Smooth muscle cell (in vitro differentiated cells): ENCODE results near the gene KATNB1. TPM values are rescaled to one million over a fixed set of nuclear protein-coding genes. Genes with fewer than 3 reads are reported as not detected.
"Not testable (repeated sequence)": the region's sequence is repeated elsewhere in the genome, so short reads cannot be mapped to it uniquely, and the experiment has no call there.

Experiments
- DNase-seq: peaks from one replicate; lab custom pipeline; 2025; ENCODE audit not compliant: unreplicated experiment; lab: John Stamatoyannopoulos, UW
- H2AFZ ChIP-seq: fragments of 200-600 bp; sonication (generic); 2 replicates; pipeline ENCODE4 v1.6.0; 2016; ENCODE audit warnings: antibody characterized with exemption, low read depth, mild to moderate bottlenecking
- H3F3A ChIP-seq: fragments of 200-600 bp; sonication (generic); 2 replicates; pipeline ENCODE4 v1.6.0; 2017; ENCODE audit warnings: antibody characterized with exemption, low read depth
- H3K27ac ChIP-seq: fragments of 200-600 bp; sonication (generic); 2 replicates; pipeline ENCODE4 v1.5.1; 2016; ENCODE audit warnings: low read depth, mild to moderate bottlenecking
- H3K27me3 ChIP-seq: fragments of 200-600 bp; sonication (generic); 2 replicates; pipeline ENCODE4 v1.6.1; 2016; ENCODE audit warnings: low read depth, mild to moderate bottlenecking
- H3K36me3 ChIP-seq: fragments of 200-600 bp; sonication (generic); 2 replicates; pipeline ENCODE4 v1.5.1; 2016; ENCODE audit warnings: low read depth
- H3K4me1 ChIP-seq: fragments of 200-600 bp; sonication (generic); 2 replicates; pipeline ENCODE4 v1.5.1; 2016; ENCODE audit warnings: low read depth
- H3K4me2 ChIP-seq: fragments of 200-600 bp; sonication (generic); 2 replicates; pipeline ENCODE4 v1.6.0; 2016; ENCODE audit warnings: mild to moderate bottlenecking
- H3K4me3 ChIP-seq: fragments of 200-600 bp; sonication (generic); 2 replicates; pipeline ENCODE4 v1.5.1; 2016; ENCODE audit warnings: mild to moderate bottlenecking
- H3K79me2 ChIP-seq: fragments of 200-600 bp; sonication (generic); 2 replicates; pipeline ENCODE4 v1.6.0; 2016; ENCODE audit warnings: low read depth, mild to moderate bottlenecking
- H3K9ac ChIP-seq: fragments of 200-600 bp; sonication (generic); 2 replicates; pipeline ENCODE4 v1.6.0; 2016; ENCODE audit warnings: low read depth
- H3K9me3 ChIP-seq: fragments of 200-600 bp; sonication (generic); replicated peaks from 2 replicates; pipeline ENCODE4 v1.5.1; 2016; ENCODE audit warnings: low read depth
- H4K20me1 ChIP-seq: fragments of 200-600 bp; sonication (generic); 2 replicates; pipeline ENCODE4 v1.6.0; 2016; ENCODE audit warnings: low read depth
- WGBS: methylation state at CpG from one replicate; pipeline ENCODE4 v1.1.7; 2016; ENCODE audit warnings: low lambda C conversion rate; 5-methylcytosine and 5-hydroxymethylcytosine counted together
- polyA plus RNA-seq: library from polyadenylated mRNA; unstranded; fragments of >200 nt; fragmentation: Nextera tagmentation; extraction: Ambion mirVana; gene quantifications from 2 replicates; pipeline ENCODE4 v1.2.1, GENCODE V29; 2016
- total RNA-seq: library from RNA; depleted of rRNA; stranded (reverse); fragments of >200 nt; gene quantifications from 2 replicates; pipeline ENCODE4 v1.2.3, GENCODE V29; 2014
- TF ChIP-seq, protein P1 (sequence below): fragments of 200-600 bp; sonication (generic); IDR thresholded peaks from 2 replicates; pipeline ENCODE4 v1.5.1; 2017; ENCODE audit warnings: borderline replicate concordance, mild to moderate bottlenecking, antibody characterized with exemption; ENCODE audit not compliant: insufficient read depth, poor library complexity, severe bottlenecking

Gene KATNB1
- total and polyA plus RNA-seq, 2 experiments from 2014 or later = 11.9 to 23.6 TPM

DNA sequence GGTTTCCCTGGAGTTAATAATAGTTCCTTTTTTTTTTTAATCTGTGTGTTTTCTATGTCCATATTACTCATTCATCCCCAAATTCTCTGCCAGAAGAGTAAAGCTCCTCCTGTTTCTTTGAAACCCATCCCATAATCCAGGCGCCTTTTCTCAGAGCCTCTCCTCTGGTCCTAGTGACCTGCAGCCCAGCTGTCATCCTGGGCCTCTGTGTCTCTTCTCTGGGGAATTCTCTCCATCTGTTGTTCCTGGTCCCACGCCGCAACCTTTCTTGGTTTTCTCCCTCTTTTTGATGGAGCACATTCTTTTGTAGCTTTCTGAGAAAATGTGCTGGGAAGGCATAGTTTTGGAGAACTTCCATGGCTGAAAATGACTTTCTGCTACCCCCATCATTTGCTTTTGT, 10.2 kb downstream of the KATNB1 start:
- H3K79me2 ChIP-seq = no peaks in the 10 kb centered on the region
- DNase-seq = no peak
- H3K27me3 ChIP-seq = no peaks in the 10 kb centered on the region
- 97% methylated on average over 3 of the region's 3 CpGs for WGBS
- H2AFZ ChIP-seq = no peak overlapping the region
- peaks cover 3% of the 10 kb centered on the region for H3K36me3 ChIP-seq
- H4K20me1 ChIP-seq = no peaks in the 10 kb centered on the region
- no peaks in the 10 kb centered on the region for H3K9me3 ChIP-seq
- no peak overlapping the region for H3K4me3 ChIP-seq
- H3K27ac ChIP-seq = no peak overlapping the region
- TF ChIP-seq, protein P1, sequence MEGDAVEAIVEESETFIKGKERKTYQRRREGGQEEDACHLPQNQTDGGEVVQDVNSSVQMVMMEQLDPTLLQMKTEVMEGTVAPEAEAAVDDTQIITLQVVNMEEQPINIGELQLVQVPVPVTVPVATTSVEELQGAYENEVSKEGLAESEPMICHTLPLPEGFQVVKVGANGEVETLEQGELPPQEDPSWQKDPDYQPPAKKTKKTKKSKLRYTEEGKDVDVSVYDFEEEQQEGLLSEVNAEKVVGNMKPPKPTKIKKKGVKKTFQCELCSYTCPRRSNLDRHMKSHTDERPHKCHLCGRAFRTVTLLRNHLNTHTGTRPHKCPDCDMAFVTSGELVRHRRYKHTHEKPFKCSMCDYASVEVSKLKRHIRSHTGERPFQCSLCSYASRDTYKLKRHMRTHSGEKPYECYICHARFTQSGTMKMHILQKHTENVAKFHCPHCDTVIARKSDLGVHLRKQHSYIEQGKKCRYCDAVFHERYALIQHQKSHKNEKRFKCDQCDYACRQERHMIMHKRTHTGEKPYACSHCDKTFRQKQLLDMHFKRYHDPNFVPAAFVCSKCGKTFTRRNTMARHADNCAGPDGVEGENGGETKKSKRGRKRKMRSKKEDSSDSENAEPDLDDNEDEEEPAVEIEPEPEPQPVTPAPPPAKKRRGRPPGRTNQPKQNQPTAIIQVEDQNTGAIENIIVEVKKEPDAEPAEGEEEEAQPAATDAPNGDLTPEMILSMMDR = no peak
- no peaks in the 10 kb centered on the region for H3K4me1 ChIP-seq
- H3K4me2 ChIP-seq = no peak overlapping the region
- H3F3A ChIP-seq = no peaks in the 10 kb centered on the region
- no peak overlapping the region for H3K9ac ChIP-seq

DNA sequence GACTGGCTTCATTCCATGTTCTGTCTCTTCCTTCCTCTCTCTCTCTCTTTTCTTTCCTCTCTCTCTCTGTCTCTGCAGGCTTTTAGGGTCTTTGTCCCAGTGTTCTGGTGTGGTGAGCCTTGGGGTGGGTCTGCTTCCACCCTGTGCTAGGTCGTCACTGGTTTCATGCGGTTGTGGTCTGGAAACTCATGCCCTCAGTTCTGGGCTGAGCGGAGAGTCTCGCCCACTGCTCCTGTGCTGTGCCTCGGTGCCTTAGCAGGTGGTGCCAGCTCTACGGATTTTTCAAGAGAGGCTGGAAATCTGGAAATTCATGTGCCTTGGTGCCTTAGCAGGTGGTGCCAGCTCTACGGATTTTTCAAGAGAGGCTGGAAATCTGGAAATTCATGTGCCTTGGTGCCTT, 10.7 kb downstream of the KATNB1 start:
- H3K36me3 ChIP-seq, H3K9me3 ChIP-seq, H3F3A ChIP-seq, H3K27ac ChIP-seq, H3K27me3 ChIP-seq, DNase-seq, H3K4me3 ChIP-seq, H3K79me2 ChIP-seq, H2AFZ ChIP-seq, H3K4me2 ChIP-seq, H3K9ac ChIP-seq, H4K20me1 ChIP-seq, H3K4me1 ChIP-seq: not testable (repeated sequence)
- 91% methylated on average over 7 of the region's 7 CpGs for WGBS

DNA sequence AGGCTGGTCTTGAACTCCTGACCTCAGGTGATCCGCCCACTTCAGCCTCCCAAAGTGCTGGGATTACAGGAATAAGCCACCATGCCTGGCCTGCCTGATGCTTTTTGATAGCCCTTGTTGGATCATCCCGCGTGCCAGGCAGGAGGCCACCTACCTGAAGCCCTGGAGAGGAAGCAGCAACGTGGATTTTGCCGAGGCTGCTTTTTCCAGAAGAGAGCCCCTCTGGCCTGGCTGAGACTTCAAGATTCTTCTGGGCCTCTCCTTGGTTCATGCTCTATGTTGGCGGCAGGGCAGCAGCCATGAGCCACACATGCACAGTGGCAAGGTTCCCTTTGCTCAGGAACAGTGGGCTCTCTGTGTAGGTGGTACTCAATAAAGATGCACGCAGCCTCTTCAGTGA, 11.5 kb downstream of the KATNB1 start:
- H3K79me2 ChIP-seq = no peaks in the 10 kb centered on the region
- H3K4me3 ChIP-seq = no peak overlapping the region
- H3K9ac ChIP-seq = no peak overlapping the region
- no peaks in the 10 kb centered on the region for H3K4me1 ChIP-seq
- 93% methylated on average over 7 of the region's 7 CpGs for WGBS
- no peak overlapping the region for H3K4me2 ChIP-seq
- H3K27me3 ChIP-seq = no peaks in the 10 kb centered on the region
- peaks cover 3% of the 10 kb centered on the region for H3K36me3 ChIP-seq
- H3K27ac ChIP-seq = no peak overlapping the region
- DNase-seq = no peak
- H4K20me1 ChIP-seq = no peaks in the 10 kb centered on the region
- TF ChIP-seq, protein P1 = no peak
- H3F3A ChIP-seq = no peaks in the 10 kb centered on the region
- no peak overlapping the region for H2AFZ ChIP-seq
- no peaks in the 10 kb centered on the region for H3K9me3 ChIP-seq

DNA sequence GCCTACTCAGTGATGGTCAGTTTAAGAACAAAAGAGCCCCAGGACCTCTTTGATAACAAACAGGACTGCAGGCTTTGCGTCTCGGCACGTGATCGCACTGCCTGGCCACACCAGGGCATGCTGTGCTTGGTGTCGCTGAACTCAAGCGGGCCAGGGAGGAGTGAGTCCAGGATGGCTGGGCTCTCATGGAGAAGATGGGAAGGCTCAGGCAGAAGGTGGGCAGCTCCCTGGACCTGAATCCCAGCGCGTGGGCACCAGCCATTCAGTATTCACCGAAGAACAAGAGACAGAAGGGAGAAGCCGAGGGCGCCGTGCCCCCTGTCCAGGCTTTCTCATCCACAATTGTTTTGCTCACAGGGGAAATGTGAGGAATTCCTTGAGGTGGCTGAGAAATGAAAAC, 11.9 kb downstream of the KATNB1 start:
- H3K9me3 ChIP-seq = no peaks in the 10 kb centered on the region
- TF ChIP-seq, protein P1 = no peak
- no peak overlapping the region for H3K27ac ChIP-seq
- no peaks in the 10 kb centered on the region for H3K79me2 ChIP-seq
- no peak overlapping the region for H3K4me3 ChIP-seq
- no peak overlapping the region for H3K9ac ChIP-seq
- no peak overlapping the region for H2AFZ ChIP-seq
- no peaks in the 10 kb centered on the region for H3K27me3 ChIP-seq
- no peaks in the 10 kb centered on the region for H3K36me3 ChIP-seq
- no peak for DNase-seq
- no peaks in the 10 kb centered on the region for H3F3A ChIP-seq
- WGBS = 96% methylated on average over 12 of the region's 12 CpGs
- no peaks in the 10 kb centered on the region for H3K4me1 ChIP-seq
- H3K4me2 ChIP-seq = no peak overlapping the region
- no peaks in the 10 kb centered on the region for H4K20me1 ChIP-seq
